Measurements from ENCODE around the gene PIGP.
"Not testable (repeated sequence)": the region's sequence is repeated elsewhere in the genome, so short reads cannot be mapped to it uniquely, and the experiment has no call there.

The PIGP gene

GRCh38 chr21:37045556-37045955, 27.3 kb downstream of the PIGP start:
- H3K9me3 ChIP-seq (ENCODE audit: control insufficient read depth, insufficient read depth, low read length), result no peaks in the 10 kb centered on the region
- WGBS (ENCODE audit: insufficient coverage, insufficient read length), result no CpG with 5 or more reads among the region's 6 CpGs
- DNase-seq (ENCODE audit: low read depth, low spot score), result no peak
- H3K4me3 ChIP-seq (ENCODE audit: low read length), result no peak overlapping the region
- H3K27ac ChIP-seq (ENCODE audit: low read length), result no peak overlapping the region
- H3K4me1 ChIP-seq (ENCODE audit: control insufficient read depth, insufficient read depth, low read length), result peaks cover 3% of the 10 kb centered on the region; the same call in 1 of the 2 replicates
- H3K36me3 ChIP-seq (ENCODE audit: control insufficient read depth, insufficient read depth, low read length), result no peaks in the 10 kb centered on the region
- H3K27me3 ChIP-seq (ENCODE audit: control insufficient read depth, insufficient read depth, low read length), result peaks cover 6% of the 10 kb centered on the region; the same call in 1 of the 2 replicates

GRCh38 chr21:37045149-37045548, 27.7 kb downstream of the PIGP start:
- Histone ChIP-seq H3K4me1 (ENCODE audit: control insufficient read depth, insufficient read depth, low read length) (peaks cover 3% of the 10 kb centered on the region; the same call in 1 of the 2 replicates), H3K4me3 (ENCODE audit: low read length) (no peak overlapping the region), H3K9me3 (ENCODE audit: control insufficient read depth, insufficient read depth, low read length) (no peaks in the 10 kb centered on the region), H3K27me3 (ENCODE audit: control insufficient read depth, insufficient read depth, low read length) (peaks cover 6% of the 10 kb centered on the region; the same call in 1 of the 2 replicates), H3K36me3 (ENCODE audit: control insufficient read depth, insufficient read depth, low read length) (no peaks in the 10 kb centered on the region), H3K27ac (ENCODE audit: low read length) (no peak overlapping the region)
- WGBS (ENCODE audit: insufficient coverage, insufficient read length), result no CpG with 5 or more reads among the region's 6 CpGs
- DNase-seq (ENCODE audit: low read depth, low spot score), result no peak

GRCh38 chr21:37044643-37045042, 28.2 kb downstream of the PIGP start:
- peaks cover 7% of the 10 kb centered on the region; the same call in 1 of the 2 replicates for H3K27me3 ChIP-seq (ENCODE audit: control insufficient read depth, insufficient read depth, low read length)
- WGBS (ENCODE audit: insufficient coverage, insufficient read length), result no CpG with 5 or more reads among the region's 3 CpGs

GRCh38 chr21:37043818-37044217, 29.1 kb downstream of the PIGP start:
- no peak for DNase-seq (ENCODE audit: low read depth, low spot score)
- Histone ChIP-seq H3K9me3 (ENCODE audit: control insufficient read depth, insufficient read depth, low read length) (no peaks in the 10 kb centered on the region), H3K27ac (ENCODE audit: low read length) (no peak overlapping the region), H3K4me3 (ENCODE audit: low read length) (no peak overlapping the region), H3K27me3 (ENCODE audit: control insufficient read depth, insufficient read depth, low read length) (peaks cover 9% of the 10 kb centered on the region; the same call in 1 of the 2 replicates), H3K4me1 (ENCODE audit: control insufficient read depth, insufficient read depth, low read length) (peaks cover 5% of the 10 kb centered on the region; the same call in 1 of the 2 replicates), H3K36me3 (ENCODE audit: control insufficient read depth, insufficient read depth, low read length) (no peaks in the 10 kb centered on the region)
- WGBS (ENCODE audit: insufficient coverage, insufficient read length), result no CpG with 5 or more reads among the region's 6 CpGs

More at GRCh38 chr21:37044643-37045042, 28.2 kb downstream of the PIGP start:
- Histone ChIP-seq H3K27ac (ENCODE audit: low read length) (no peak overlapping the region), H3K4me1 (ENCODE audit: control insufficient read depth, insufficient read depth, low read length) (peaks cover 3% of the 10 kb centered on the region; the same call in 1 of the 2 replicates), H3K9me3 (ENCODE audit: control insufficient read depth, insufficient read depth, low read length) (no peaks in the 10 kb centered on the region), H3K36me3 (ENCODE audit: control insufficient read depth, insufficient read depth, low read length) (no peaks in the 10 kb centered on the region), H3K4me3 (ENCODE audit: low read length) (no peak overlapping the region)
- DNase-seq (ENCODE audit: low read depth, low spot score), result no peak

- no CpG with 5 or more reads among the region's 4 CpGs for WGBS (ENCODE audit: insufficient coverage, insufficient read length)
- DNase-seq (ENCODE audit: low read depth, low spot score), result no peak
- Histone ChIP-seq H3K36me3 (ENCODE audit: control insufficient read depth, insufficient read depth, low read length) (no peaks in the 10 kb centered on the region), H3K27me3 (ENCODE audit: control insufficient read depth, insufficient read depth, low read length) (peaks cover 8% of the 10 kb centered on the region; the same call in 1 of the 2 replicates), H3K4me3 (ENCODE audit: low read length) (no peak overlapping the region), H3K4me1 (ENCODE audit: control insufficient read depth, insufficient read depth, low read length) (0 out of 2 replicates have a peak, but pooled peaks cover 1% of the 10 kb centered on the region), H3K9me3 (ENCODE audit: control insufficient read depth, insufficient read depth, low read length) (no peaks in the 10 kb centered on the region), H3K27ac (ENCODE audit: low read length) (no peak overlapping the region)
Observed at GRCh38 chr21:37041706-37042271, 31.1 kb downstream of the PIGP start.

- WGBS (ENCODE audit: insufficient coverage, insufficient read length), result no CpG with 5 or more reads among the region's 3 CpGs
- H3K27me3 ChIP-seq (ENCODE audit: control insufficient read depth, insufficient read depth, low read length), result peaks cover 8% of the 10 kb centered on the region; the same call in 1 of the 2 replicates
- H3K4me1 ChIP-seq (ENCODE audit: control insufficient read depth, insufficient read depth, low read length), result 0 out of 2 replicates have a peak, but pooled peaks cover 1% of the 10 kb centered on the region
- H3K27ac ChIP-seq (ENCODE audit: low read length), result no peak overlapping the region
- no peak overlapping the region for H3K4me3 ChIP-seq (ENCODE audit: low read length)
- no peaks in the 10 kb centered on the region for H3K36me3 ChIP-seq (ENCODE audit: control insufficient read depth, insufficient read depth, low read length)
- no peaks in the 10 kb centered on the region for H3K9me3 ChIP-seq (ENCODE audit: control insufficient read depth, insufficient read depth, low read length)
- DNase-seq (ENCODE audit: low read depth, low spot score), result no peak
Observed at GRCh38 chr21:37040212-37040611, 32.7 kb downstream of the PIGP start.

- H3K4me1 ChIP-seq (ENCODE audit: control insufficient read depth, insufficient read depth, low read length), result 0 out of 2 replicates have a peak, but pooled peaks cover 1% of the 10 kb centered on the region
- H3K36me3 ChIP-seq (ENCODE audit: control insufficient read depth, insufficient read depth, low read length), result no peaks in the 10 kb centered on the region
- DNase-seq (ENCODE audit: low read depth, low spot score), result no peak
- H3K4me3 ChIP-seq (ENCODE audit: low read length), result no peak overlapping the region
- no CpG with 5 or more reads among the region's 9 CpGs for WGBS (ENCODE audit: insufficient coverage, insufficient read length)
- H3K27ac ChIP-seq (ENCODE audit: low read length), result no peak overlapping the region
- no peaks in the 10 kb centered on the region for H3K9me3 ChIP-seq (ENCODE audit: control insufficient read depth, insufficient read depth, low read length)
- H3K27me3 ChIP-seq (ENCODE audit: control insufficient read depth, insufficient read depth, low read length), result peaks cover 8% of the 10 kb centered on the region; the same call in 1 of the 2 replicates
Observed at GRCh38 chr21:37039411-37040075, 33.3 kb downstream of the PIGP start.

- no peak overlapping the region for H3K4me3 ChIP-seq (ENCODE audit: low read length)
- H3K9me3 ChIP-seq (ENCODE audit: control insufficient read depth, insufficient read depth, low read length), result no peaks in the 10 kb centered on the region
- no peaks in the 10 kb centered on the region for H3K36me3 ChIP-seq (ENCODE audit: control insufficient read depth, insufficient read depth, low read length)
- H3K4me1 ChIP-seq (ENCODE audit: control insufficient read depth, insufficient read depth, low read length), result 0 out of 2 replicates have a peak, but pooled peaks cover 1% of the 10 kb centered on the region
- no peak for DNase-seq (ENCODE audit: low read depth, low spot score)
- H3K27me3 ChIP-seq (ENCODE audit: control insufficient read depth, insufficient read depth, low read length), result peaks cover 8% of the 10 kb centered on the region; the same call in 1 of the 2 replicates
- no CpG with 5 or more reads among the region's 4 CpGs for WGBS (ENCODE audit: insufficient coverage, insufficient read length)
- no peak overlapping the region for H3K27ac ChIP-seq (ENCODE audit: low read length)
Observed at GRCh38 chr21:37036177-37036576, 36.7 kb downstream of the PIGP start.

- not testable (repeated sequence) for H3K27me3 ChIP-seq (ENCODE audit: control insufficient read depth, insufficient read depth, low read length); H3K27ac ChIP-seq (ENCODE audit: low read length); H3K4me1 ChIP-seq (ENCODE audit: control insufficient read depth, insufficient read depth, low read length); H3K9me3 ChIP-seq (ENCODE audit: control insufficient read depth, insufficient read depth, low read length); H3K36me3 ChIP-seq (ENCODE audit: control insufficient read depth, insufficient read depth, low read length); DNase-seq (ENCODE audit: low read depth, low spot score); H3K4me3 ChIP-seq (ENCODE audit: low read length)
- no CpG with 5 or more reads among the region's 4 CpGs for WGBS (ENCODE audit: insufficient coverage, insufficient read length)
Observed at GRCh38 chr21:37034394-37034793, 38.5 kb downstream of the PIGP start.

- no peak overlapping the region for H3K4me3 ChIP-seq (ENCODE audit: low read length)
- H3K27me3 ChIP-seq (ENCODE audit: control insufficient read depth, insufficient read depth, low read length), result no peaks in the 10 kb centered on the region
- H3K36me3 ChIP-seq (ENCODE audit: control insufficient read depth, insufficient read depth, low read length), result no peaks in the 10 kb centered on the region
- no peaks in the 10 kb centered on the region for H3K4me1 ChIP-seq (ENCODE audit: control insufficient read depth, insufficient read depth, low read length)
- H3K27ac ChIP-seq (ENCODE audit: low read length), result no peak overlapping the region
- no CpG with 5 or more reads among the region's 4 CpGs for WGBS (ENCODE audit: insufficient coverage, insufficient read length)
- no peaks in the 10 kb centered on the region for H3K9me3 ChIP-seq (ENCODE audit: control insufficient read depth, insufficient read depth, low read length)
- no peak for DNase-seq (ENCODE audit: low read depth, low spot score)
Observed at GRCh38 chr21:37032877-37033471, 39.9 kb downstream of the PIGP start.
